ENCODE results near the gene HGF.

Gene HGF

GRCh38 chr7:81719865-81720264 lies 50.0 kb downstream of the HGF start:
- no peak for DNase-seq (ENCODE audit: low read depth)

DNA sequence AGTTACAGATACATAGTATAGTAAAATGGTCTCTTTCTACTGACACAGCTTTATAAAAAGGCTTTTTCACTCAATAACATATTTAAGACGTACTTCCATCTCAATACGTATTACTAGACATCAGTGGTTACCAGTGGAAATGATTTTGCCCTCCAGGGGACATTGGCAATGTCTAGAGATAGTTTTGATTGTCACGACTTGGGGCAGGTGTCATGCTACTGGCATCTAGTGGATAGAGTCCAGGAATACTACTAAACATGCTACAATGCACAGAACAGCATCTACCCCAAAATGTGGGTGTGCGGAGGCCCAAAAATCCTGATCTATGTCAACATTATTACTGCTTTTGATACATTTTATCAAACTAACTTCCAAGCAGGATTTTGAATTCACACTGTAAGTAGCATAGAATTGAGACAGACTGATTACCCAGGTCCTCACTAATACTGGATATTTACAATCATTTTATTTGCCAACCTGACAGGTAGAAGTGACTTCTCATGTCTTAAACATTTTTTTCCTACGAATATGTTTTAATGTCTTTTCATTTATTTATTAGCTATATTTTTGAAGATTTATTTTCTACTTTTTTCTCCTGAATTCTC lies 53.8 kb downstream of the HGF start:
- no peak for DNase-seq (ENCODE audit: low read depth)

GRCh38 chr7:81714306-81714705 lies 55.5 kb downstream of the HGF start:
- DNase-seq (ENCODE audit: low read depth): no peak

DNA sequence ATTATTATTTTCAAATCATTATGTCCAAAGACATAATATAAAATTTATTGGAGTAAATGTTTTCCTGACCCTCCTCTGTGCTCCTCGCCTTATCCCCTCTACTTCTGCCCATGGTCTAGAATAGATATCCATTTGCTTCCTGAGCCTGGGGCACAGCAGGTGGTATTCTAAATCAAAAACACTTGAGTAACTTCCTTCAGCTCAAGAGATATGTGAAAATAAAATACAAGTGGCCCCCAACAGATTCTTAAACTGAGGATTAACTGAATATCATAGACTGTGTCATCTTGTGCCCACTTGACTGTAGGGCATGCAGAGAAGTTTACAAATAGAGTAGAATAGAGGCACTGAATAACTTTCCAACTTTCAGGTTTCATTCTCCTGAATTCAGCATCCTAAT lies 59.1 kb downstream of the HGF start:
- DNase-seq (ENCODE audit: low read depth): no peak

DNA sequence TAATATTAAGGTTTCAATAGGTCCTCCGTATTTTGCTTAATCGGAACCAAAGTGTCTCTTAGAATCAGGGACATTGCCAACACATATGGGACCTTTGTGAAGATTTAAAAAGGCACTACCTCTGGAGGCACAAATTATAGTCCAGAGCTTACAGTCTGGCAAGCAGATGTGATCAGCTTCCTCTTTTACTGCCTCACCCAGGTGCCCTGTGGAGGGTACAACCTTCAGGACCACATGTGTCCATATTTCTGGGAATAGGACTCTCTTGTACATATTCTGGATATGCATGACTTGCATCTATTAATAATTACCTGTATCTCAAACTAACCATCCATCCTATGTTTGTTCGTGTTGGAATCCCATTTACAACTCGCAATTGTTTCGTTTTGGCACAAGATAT lies 60.0 kb downstream of the HGF start:
- DNase-seq (ENCODE audit: low read depth): no peak

DNA sequence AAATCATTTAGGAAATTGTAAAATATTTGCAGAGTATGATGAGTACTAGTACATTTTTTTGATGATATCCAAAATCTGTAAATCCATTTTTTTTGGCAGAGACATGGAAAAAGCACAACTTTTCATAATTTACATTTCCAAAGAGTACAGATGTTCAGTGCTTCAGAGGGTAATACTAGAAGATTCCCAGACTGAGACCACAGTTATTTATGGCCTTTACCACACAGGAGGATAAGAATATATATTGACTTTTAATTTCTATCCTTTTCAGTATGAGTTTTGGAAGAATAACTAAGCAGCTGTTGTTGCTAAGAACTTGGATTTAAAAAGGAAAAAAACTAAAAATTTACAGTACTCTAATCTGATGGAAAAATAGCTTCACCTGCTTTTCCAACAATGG lies 61.9 kb downstream of the HGF start:
- no peak for DNase-seq (ENCODE audit: low read depth)

GRCh38 chr7:81707196-81707595 lies 62.7 kb downstream of the HGF start:
- no peak for DNase-seq (ENCODE audit: low read depth)

- DNase-seq (ENCODE audit: low read depth): no peak
Observed at GRCh38 chr7:81705206-81705605, 64.6 kb downstream of the HGF start.

DNA sequence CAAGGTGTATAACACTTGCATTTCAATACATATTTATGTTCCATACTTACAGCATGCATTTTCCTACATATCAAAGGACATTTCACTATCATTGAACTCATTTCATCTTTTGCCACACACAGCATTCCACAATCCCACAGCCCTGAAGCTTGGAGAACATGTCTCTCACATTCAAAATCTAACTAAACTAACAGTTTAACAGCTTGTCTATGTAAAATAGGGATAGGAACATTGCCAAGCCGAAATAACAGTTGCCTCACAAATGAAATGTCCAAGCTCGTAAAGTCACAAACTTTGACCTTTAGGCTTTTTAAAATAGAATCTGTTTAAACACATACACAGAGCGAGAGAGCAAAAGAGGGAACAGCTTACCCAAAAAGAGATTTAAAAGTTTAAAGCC lies 65.3 kb downstream of the HGF start:
- no peak for DNase-seq (ENCODE audit: low read depth)

DNA sequence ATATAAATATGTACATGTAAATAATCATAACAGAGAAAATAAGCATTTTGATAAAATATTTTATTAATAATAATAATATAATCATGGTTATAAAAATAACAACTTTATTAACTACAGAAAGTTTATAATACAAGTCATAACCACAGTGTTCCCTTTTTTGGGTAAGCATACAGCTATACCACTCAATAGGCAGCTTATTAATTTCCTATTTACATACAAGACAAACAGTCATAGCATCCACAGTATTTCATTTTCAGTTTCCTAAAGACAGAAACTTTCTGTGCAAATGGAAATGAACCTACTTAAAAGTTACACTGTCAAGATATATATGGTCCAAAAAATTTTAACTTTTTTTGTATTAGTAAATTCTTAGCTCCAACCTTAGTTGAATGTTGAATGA lies 70.9 kb downstream of the HGF start:
- DNase-seq (ENCODE audit: low read depth): no peak

DNA sequence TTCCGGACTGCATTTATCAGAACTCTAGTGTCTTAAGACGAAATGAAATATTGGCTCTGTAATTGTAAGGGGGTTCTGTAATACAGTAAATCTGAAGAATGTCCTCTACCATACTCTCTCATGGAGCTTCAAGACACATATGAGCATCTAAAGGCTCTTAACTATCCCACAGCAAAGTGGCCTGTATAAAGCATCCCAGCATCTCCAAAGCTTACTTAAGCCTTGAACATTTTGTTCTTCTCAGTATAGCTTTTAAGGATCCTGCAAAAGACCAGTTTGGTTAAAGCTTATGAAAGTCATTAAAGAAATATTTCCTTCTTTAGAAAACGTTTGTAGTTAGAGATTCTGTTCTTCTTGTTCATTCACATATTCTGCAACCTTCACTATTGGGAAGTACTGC lies 75.1 kb downstream of the HGF start:
- no peak for DNase-seq (ENCODE audit: low read depth)

GRCh38 chr7:81693894-81694293 lies 76.0 kb downstream of the HGF start:
- no peak for DNase-seq (ENCODE audit: low read depth)

DNA sequence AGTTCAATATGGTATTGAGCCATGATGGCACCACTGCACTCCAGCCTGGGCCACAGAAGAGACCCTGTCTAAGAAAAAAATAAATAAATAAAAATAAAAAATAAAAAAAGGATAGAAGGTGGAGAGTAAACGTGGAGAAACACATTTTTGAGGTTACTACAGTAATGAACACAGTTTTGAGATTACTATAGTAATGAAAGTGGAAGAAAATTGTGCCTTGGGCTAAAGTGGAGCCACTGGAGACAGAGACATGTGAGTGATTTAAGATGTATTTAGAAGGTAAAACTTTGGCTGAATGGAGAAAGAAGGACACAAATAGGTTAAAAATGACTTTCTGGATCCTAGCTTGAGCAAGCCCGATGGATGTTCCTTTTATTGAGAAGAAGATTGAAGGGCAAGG lies 76.8 kb downstream of the HGF start:
- no peak for DNase-seq (ENCODE audit: low read depth)

DNA sequence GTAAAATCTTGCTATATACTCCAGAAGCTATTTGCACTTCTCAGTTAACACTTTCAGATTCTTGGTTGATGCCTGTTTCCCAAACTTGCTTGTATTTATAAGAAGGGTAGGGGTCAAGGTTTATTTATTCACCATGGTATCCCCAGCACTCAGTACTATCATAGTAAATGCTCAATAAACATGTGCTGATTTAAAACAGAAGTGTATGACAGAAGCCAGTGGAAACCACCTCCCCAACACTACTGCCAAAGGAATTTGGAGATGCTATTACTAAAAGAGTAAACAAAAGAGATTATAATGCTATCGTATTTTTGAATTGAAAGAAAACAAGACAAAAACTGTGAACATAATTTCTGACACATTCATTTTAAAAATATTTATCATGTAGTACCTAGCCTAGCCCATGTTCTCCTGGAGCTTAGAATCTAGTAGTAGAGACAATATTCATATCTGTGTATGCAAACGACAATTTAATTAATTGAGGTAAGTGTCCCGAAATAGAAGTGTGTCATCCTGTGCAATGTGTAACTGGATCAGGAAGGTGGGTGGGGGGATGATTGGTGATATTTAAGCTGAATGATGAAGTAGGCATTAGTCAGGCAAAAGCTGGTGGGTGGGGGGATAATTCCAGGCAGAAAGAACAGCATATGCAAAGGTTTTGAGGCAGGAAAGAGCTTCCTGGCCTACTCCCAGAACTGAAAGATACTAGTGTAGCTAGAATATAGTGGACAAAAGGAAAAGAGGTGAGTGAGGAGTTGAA lies 77.5 kb downstream of the HGF start:
- no peak for DNase-seq (ENCODE audit: low read depth)

DNA sequence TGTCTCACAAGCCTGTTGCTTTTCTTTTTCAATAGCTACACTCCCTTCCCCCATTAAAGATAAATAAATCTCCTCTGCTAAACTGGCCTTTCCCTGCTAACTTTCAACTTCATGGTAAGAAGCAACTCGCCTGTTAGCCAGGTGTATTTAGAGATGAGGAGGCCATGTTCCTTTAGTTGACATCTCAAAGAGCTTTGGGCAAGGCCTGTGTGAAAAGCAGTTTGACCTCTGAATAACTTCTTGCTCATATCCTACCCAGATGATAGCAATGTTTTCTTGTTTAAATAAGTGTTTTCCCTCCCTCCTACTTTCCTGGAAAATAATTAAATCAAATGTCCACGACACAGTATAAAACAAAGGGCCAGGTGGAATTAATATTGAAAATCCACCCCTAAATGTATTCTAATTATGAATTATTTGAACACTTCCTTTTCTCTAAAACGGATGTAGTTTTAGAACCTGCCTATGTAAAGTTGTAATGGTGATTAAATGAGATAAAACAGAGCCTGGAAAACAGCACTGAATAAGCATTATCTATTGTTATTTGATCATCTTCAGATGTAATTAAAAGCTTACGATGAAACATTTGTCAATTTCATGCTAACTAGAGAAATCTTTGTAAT lies 78.5 kb downstream of the HGF start:
- no peak for DNase-seq (ENCODE audit: low read depth)

- no peak for DNase-seq (ENCODE audit: low read depth)
Observed at GRCh38 chr7:81690688-81691087, 79.2 kb downstream of the HGF start.

DNA sequence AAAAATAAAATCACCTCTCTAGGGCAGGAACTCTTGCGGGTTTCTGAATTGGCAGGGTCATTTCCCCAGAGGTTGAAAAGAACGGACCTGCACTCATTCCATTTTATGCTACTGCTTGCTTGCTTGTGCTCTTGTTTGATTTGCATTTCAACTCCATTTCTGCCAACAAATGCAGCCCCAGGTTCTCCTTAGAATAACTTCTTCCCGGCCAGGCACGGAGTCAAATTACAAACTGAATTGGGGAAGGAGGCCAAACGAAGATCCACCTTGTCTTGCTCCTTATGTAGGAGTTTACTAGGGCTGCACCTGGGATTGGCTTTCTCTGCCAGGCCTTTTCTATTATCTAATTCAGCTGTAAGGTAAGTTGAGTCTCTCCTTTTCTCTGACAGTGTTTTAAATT lies 79.6 kb downstream of the HGF start:
- DNase-seq (ENCODE audit: low read depth): no peak

GRCh38 chr7:81688622-81689411 lies 81.0 kb downstream of the HGF start:
- DNase-seq (ENCODE audit: low read depth): no peak

- DNase-seq (ENCODE audit: low read depth): no peak
Observed at GRCh38 chr7:81687062-81687461, 82.8 kb downstream of the HGF start.

DNA sequence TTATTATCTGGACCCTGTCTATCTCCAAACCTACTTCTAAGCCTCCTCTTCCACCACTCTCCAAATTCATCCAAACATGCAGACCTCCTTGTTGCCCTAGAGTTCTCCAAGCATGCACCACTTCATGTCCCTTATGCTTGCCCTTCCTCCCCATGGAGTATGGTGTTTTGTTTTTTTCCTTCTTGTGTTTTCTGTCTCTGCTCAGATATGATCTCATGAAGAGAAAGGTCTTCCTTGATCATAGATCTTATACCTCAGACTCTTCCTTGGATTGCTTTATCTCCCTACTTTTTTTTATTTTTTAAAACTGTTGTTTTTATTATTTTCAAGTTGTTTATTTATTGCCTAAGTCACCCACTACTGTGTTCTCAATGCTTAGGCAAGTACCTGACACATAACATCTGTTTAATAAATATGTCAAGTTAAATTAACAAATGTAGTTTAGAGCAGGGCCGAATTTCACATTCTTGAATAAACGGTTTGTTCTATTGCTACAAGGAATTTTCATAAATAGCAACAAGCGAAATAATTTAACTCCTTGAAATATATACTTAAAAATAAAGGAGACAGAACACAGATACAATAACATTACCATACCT lies 84.5 kb downstream of the HGF start:
- no peak for DNase-seq (ENCODE audit: low read depth)

DNA sequence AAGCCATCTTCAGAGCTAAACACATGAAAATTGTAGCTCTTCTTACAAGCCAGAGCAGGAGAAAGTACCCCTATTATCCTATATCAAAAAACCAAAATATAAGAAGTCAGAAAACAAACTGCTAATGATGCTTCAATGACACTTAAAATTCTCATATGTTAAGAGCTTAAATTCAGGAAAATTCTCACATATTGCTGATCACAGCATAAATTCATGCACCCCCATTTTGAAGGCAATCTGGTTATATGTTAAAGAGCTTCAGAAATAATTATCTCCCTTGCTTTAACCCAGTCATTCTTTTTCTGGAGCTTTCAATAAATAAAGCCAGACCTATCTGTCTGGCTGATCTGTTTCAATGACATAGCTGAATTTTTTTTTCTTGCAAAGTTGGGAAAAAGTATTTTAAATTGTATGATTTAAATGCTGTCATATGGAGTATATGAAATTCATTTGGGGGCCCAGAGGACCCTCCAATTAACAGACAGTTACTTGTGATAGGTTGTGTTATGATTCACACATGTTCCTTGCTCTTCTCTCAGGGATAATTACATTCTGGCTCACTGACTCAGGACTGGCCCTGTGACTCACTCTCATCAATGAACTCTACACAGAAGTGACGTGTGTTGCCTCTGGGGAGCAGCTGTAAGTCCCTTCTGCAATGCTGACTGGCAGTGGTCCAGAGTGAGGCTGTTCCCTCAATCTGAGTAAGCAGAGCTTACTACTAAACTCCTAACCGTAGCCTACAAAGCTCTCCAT lies 85.2 kb downstream of the HGF start:
- peak; percentile 93 for DNase-seq (ENCODE audit: low read depth)

- DNase-seq (ENCODE audit: low read depth): no peak
Observed at GRCh38 chr7:81684033-81684432, 85.8 kb downstream of the HGF start.
